Measurements from ENCODE around the gene VSIG8. TPM values are rescaled to one million over a fixed set of nuclear protein-coding genes. Genes with fewer than 3 reads are reported as not detected.

Gene VSIG8
- total RNA-seq, 4 donors from 2014 or later: 0.38 to 7.8 (median 1.8) TPM

DNA sequence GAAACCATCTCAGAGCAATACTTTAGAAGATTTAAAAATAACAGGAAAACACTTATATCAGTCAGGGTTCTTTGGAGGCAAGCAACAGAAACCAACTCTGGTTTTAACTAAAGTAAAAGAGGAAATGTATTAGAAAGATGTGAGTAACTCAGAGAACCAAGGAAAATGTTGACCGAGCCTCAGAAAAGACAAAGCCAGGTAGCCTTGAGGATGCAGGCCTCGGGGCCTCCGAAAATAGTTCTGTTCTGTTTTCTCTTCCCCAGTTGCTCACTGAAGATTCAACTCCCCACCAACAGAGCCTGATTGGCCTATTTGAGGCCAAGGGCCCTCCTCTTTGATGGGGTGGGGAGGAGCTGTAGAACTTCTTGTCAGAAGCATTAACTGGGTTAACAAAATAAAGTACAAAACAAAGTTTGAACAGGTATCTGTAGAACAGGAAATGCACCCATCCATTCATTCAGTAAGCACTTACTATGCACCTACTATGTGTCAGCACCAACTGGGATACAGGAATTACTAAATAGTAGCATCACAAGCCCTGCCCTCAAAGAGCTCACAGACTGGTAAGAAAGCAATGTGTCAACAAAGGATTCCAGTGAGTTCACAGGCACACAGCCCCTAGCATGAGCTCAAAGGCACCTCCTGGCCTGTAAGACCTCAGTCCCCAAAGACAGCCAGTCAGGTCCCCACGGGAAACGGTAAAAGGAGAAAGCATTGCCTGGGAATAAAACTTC lies 23.2 kb downstream of the VSIG8 start:
- no peak for DNase-seq
- Histone ChIP-seq H3K27me3 (no peaks in the 10 kb centered on the region), H3K36me3 (peaks cover 0 to 42% (median 0%) of the 10 kb centered on the region in 3 donors), H3K9me3 (no peaks in the 10 kb centered on the region), H3K4me3 (no peak overlapping the region), H3K27ac (no peak overlapping the region), H3K4me1 (peaks cover 0 to 11% (median 0%) of the 10 kb centered on the region in 3 donors)
- intact Hi-C loops (cut with DNase I): no loop called here
- no peak for TF ChIP-seq POLR2A (IDR thresholded peaks at IDR 0.05)
- TF ChIP-seq, protein P1, sequence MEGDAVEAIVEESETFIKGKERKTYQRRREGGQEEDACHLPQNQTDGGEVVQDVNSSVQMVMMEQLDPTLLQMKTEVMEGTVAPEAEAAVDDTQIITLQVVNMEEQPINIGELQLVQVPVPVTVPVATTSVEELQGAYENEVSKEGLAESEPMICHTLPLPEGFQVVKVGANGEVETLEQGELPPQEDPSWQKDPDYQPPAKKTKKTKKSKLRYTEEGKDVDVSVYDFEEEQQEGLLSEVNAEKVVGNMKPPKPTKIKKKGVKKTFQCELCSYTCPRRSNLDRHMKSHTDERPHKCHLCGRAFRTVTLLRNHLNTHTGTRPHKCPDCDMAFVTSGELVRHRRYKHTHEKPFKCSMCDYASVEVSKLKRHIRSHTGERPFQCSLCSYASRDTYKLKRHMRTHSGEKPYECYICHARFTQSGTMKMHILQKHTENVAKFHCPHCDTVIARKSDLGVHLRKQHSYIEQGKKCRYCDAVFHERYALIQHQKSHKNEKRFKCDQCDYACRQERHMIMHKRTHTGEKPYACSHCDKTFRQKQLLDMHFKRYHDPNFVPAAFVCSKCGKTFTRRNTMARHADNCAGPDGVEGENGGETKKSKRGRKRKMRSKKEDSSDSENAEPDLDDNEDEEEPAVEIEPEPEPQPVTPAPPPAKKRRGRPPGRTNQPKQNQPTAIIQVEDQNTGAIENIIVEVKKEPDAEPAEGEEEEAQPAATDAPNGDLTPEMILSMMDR (IDR thresholded peaks at IDR 0.05): no peak
- 90 to 93% methylated on average over 5 of the region's 5 CpGs for WGBS, 2 donors

DNA sequence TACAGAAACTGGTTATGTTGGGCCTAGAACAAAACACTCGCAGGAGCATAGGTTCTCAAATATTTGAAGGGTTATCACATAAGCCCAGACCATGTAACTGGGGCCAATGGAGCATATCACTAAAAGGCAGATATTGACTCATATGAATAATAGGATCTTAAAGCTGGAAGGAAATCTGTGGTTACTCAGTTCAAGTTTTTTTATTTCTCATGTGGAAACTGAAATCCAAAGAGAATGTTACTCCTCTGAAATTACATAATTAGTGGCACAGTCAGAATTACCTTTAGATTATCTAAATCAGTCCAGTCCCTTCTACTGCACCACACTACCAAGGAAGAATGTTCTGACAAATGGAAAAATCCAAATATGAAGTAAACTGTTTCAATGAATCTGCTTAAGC lies 23.7 kb downstream of the VSIG8 start:
- DNase-seq: no peak
- Histone ChIP-seq H3K4me1 (peaks cover 0 to 11% (median 0%) of the 10 kb centered on the region in 3 donors), H3K4me3 (no peak overlapping the region), H3K9me3 (no peaks in the 10 kb centered on the region), H3K27me3 (no peaks in the 10 kb centered on the region), H3K36me3 (peaks cover 0 to 42% (median 0%) of the 10 kb centered on the region in 3 donors), H3K27ac (no peak overlapping the region)
- WGBS, 2 donors: 89 to 90% methylated on average over 1 of the region's 1 CpG
- intact Hi-C loops (cut with DNase I): no loop called here
- TF ChIP-seq, protein P1 (IDR thresholded peaks at IDR 0.05): no peak
- TF ChIP-seq POLR2A (IDR thresholded peaks at IDR 0.05): no peak

DNA sequence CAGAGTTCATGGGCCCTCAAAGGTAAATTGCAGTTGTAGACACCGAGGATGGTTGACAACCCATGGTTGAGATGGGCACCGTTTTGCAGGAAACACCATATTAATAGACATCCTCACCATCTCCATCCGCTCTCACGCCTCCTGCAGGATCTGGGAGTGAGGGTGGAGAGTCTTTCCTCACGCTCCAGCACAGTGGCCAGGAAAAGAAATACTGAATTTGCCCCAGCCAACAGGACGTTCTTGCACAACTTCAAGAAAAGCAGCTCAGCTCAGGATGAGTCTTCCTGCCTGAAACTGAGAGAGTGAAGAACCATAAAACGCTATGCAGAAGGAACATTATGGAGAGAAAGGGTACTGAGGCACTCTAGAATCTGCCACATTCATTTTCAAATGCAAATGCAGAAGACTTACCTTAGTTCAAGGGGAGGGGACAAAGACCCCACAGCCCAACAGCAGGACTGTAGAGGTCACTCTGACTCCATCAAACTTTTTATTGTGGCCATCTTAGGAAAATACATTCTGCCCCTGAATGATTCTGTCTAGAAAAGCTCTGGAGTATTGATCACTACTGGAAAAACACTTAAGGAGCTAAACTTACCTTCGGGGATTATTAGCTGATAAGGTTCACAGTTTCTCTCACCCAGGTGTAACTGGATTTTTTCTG lies 26.5 kb downstream of the VSIG8 start:
- WGBS, 2 donors: 80 to 88% methylated on average over 7 to 8 of the region's 8 CpGs
- intact Hi-C loops (cut with DNase I): no loop called here
- Histone ChIP-seq H3K9me3 (no peaks in the 10 kb centered on the region), H3K36me3 (peaks cover 0 to 42% (median 0%) of the 10 kb centered on the region in 3 donors), H3K4me1 (peaks cover 0 to under 1% (median 0%) of the 10 kb centered on the region in 3 donors), H3K27ac (no peak overlapping the region), H3K27me3 (no peaks in the 10 kb centered on the region), H3K4me3 (no peak overlapping the region)
- no peak for DNase-seq
- TF ChIP-seq, protein P1 (IDR thresholded peaks at IDR 0.05): no peak
- TF ChIP-seq POLR2A (IDR thresholded peaks at IDR 0.05): no peak

DNA sequence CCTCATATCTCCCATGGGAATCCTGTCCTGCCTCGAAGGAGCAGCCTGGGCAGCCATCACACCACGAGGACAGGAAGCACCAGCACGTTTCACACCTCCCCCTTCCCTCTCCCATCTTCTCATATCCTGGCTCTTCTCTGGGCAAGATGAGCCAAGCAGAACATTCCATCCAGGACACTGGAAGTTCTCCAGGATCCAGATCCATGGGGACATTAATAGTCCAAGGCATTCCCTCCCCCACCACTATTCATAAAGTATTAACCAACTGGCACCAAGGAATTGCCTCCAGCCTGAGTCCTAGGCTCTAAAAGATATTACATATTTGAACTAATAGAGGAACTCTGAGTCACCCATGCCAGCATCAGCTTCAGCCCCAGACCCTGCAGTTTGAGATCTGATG lies 27.1 kb downstream of the VSIG8 start:
- Histone ChIP-seq H3K9me3 (no peaks in the 10 kb centered on the region), H3K4me3 (no peak overlapping the region), H3K36me3 (peaks cover 0 to 36% (median 0%) of the 10 kb centered on the region in 3 donors), H3K27me3 (no peaks in the 10 kb centered on the region), H3K4me1 (peaks cover 0 to 2% (median 0%) of the 10 kb centered on the region in 3 donors), H3K27ac (no peak overlapping the region)
- TF ChIP-seq, protein P1 (IDR thresholded peaks at IDR 0.05): no peak
- no peak for TF ChIP-seq POLR2A (IDR thresholded peaks at IDR 0.05)
- 59 to 60% methylated on average over 1 to 3 of the region's 3 CpGs for WGBS, 2 donors
- intact Hi-C loops (cut with DNase I): no loop called here
- DNase-seq: no peak

DNA sequence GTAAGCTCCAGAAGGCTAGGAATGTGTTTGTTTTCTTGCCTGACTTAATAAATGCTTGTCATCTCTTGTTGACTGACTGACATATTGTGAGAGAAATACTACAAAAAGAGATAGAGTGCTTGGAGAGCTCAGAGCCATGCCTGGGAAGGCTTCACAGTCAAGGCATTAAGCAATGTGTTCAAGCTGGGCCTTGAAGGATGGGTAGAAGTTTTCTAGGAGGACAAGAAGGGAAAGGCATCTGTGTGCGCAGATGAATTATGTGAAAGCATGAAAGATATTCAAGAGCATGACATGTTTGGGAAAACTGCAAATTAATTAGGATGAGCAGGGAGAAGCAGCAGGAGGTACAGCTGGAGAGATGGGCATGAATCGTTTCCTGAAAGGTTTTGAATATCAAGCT lies 30.1 kb downstream of the VSIG8 start:
- intact Hi-C loops (cut with DNase I): no loop called here
- 93 to 97% methylated on average over 2 of the region's 2 CpGs for WGBS, 2 donors
- Histone ChIP-seq H3K27ac (no peak overlapping the region), H3K36me3 (peaks cover 0 to 16% (median 0%) of the 10 kb centered on the region in 3 donors), H3K4me3 (no peak overlapping the region), H3K4me1 (peaks cover 0 to 21% (median 0%) of the 10 kb centered on the region in 3 donors), H3K27me3 (no peaks in the 10 kb centered on the region), H3K9me3 (no peaks in the 10 kb centered on the region)
- TF ChIP-seq, protein P1 (IDR thresholded peaks at IDR 0.05): no peak
- DNase-seq: no peak
